Suppressor macrophage treated with lipopolysaccharide for 4 hours (primary cell): Measurements from ENCODE around the gene SLIT3.

Experiments
- DNase-seq: peaks from one replicate; pipeline ENCODE4 v3.0.0-alpha.2; 2020

The SLIT3 gene

GRCh38 chr5:169260896-169261569, 39.9 kb downstream of the SLIT3 start:
- no peak for DNase-seq

DNA sequence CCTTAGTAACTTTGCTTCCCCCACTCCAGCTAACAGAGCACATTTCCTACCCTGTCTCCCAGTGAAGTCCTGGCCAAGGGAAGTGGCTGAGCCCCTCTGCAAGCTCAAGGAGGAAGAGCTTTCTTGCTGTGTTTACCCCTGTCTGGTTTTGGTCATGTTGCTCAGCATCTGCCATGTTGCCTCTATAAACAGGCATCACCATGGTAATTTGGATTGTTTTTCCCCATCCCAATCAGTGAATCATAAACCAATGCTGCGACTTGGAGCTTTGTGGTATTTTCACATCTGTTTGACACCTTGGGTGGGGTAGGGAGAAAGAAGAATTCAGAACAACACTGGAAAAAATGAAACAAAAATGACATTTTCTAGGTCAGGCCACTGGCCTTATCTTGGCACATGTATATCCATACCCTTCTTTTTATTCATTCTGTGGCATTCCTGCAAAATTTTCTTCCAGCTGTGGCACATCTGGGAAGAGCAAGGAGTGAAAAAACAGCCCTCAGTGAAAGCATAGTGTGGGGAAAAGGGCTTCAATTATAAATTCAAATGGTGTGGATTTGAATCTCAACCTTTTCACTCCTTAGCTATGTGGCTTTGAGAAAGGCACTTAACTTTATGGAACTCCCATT, 42.5 kb downstream of the SLIT3 start:
- DNase-seq, result no peak

GRCh38 chr5:169256191-169256590, 44.7 kb downstream of the SLIT3 start:
- no peak for DNase-seq

DNA sequence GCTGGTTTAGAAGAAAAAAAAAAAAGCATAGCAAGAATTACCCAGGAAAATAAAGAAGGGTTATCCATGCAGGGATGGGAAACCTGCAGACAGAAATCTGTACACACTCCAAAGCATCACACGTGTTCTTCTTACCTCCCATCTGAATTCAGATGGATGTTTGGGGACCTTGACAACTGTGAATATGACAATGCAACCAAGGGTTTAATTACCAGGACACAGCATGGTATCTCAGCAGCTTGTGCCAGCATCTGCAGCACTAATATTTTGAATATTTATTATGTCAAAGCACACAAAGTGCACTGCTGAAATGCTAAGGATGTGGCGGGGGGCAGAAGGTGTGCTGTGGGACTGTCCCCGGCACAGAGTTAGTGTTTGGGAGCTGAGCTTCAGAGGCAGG, 47.9 kb downstream of the SLIT3 start:
- no peak for DNase-seq

- DNase-seq, result no peak
These were observed 49.4 kb downstream of the SLIT3 start for GRCh38 chr5:169251333-169252084.

GRCh38 chr5:169250887-169251286, 50.1 kb downstream of the SLIT3 start:
- DNase-seq, result no peak

DNA sequence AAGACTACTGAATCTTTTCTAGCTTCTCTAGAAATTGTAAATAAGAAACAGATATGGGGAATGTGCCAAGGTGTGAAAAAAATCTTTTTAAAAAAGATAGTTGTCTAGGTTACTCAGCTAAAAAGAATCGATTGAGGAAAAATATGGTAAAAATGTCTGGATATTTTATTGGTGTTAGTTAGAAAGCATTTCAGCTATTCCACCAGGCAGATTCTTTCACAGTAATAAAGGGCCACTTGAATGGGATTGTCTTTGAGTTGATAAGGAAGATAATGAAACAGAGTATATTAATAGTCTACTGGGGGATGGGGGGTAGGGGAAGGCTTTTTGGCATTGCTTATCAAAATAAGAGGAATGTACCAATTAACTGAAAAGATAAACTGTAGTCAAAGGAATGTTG, 51.9 kb downstream of the SLIT3 start:
- DNase-seq, result no peak

DNA sequence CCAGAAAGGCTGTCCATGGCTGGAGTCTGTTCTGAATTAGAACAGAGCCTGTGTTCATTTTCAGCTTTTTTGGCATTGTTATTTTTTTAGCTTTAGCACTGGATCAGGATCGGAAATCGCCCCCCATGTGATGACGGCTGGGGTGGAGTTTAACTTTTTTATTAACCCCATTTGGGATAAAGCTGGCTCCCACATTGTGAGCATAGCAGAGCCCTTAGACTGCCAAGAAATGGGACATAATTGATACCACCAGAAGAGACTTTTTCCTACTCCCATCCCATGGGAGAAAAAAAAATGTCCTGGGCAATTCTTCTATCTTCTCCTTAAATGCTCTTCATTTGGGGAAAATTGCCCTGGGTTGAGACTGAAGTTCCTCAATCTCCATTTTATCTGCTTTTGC, 52.4 kb downstream of the SLIT3 start:
- DNase-seq, result no peak

DNA sequence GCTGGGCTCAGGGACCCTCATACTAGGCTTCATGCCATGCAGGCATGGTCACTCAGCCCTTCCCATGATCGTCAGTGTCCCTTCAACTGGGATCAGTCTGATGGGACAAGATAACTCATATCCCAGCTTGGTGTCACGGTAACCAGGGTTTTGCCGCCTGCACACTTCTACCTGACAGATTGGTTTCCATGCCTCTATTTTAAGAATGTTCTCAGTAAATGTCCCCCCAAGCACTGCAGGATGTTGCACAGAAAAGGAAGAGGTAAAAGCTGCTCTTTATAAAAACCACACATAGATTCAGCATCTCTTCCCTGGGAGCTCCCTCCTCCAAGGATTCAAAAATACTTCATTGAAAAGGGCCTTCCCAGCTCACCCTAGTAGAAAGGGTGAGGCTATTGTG, 56.1 kb downstream of the SLIT3 start:
- DNase-seq, result no peak

DNA sequence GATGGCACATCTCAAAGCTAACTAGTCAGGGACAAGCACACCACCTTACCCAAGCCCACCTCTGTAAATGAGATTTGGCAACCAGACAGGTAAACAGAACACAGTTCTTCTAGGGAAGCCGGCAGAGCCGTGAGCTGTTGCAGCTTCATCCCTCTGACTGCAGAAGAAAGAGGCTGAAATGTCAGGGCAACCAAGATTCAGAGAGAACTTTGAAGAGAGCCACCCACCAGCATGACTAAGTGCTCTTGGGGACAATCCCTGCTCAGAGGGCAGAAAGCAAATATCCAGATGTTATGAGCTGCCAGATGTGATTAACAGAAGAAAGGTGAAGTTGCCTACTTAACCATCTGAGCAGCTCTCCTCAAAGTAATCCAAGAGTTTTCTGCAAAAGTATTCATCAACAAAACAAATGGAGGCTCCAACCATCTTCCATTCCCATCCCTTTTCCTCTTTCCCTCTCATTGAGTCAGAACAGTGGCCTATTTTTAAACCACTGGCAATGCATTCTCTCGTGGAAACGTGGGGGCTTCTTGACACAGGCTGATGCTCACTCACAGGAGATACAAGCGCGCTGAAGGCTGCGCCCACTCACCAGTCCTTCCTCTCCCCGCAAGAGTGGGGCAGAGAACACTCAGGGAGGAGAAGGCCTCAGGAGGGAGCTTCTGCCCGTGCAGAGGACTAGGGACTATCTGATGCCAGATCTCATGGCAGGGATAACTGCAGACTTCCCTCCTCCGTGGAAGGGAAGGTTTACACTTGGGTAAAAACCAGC, 57.1 kb downstream of the SLIT3 start:
- no peak for DNase-seq

- no peak for DNase-seq
These were observed 58.1 kb downstream of the SLIT3 start for GRCh38 chr5:169242849-169243186.

DNA sequence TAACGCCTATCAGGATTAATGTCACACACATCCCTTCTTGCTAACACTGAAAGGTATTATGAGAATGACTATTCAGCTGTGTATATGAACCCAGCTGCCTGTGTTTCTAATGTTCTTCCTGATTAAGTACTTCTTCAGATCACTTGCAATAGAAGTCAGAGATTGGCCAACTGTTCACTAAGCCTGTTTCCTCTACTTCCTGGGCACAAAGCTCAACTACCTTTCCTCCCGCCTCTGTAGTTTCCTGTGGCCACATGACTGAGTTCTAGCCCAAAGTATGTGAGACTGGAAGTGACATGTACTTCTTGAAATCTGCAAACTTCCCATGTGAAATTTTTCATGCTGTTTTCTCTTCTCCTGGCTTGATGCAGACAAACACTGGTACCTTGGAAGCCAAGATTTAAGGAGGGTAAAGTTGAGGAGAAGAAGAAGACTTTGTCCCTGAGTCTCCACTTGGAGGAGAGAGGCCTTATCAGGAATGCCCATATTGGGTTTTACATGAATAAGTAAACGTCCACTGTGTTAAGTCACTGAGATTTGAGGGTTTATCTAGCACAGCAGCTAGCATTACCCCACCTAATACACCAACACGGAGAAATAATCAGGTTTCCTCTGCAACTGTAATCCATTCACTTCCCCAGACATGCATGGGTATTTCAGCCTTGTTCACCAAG, 58.6 kb downstream of the SLIT3 start:
- no peak for DNase-seq

- no peak for DNase-seq
These were observed 71.5 kb downstream of the SLIT3 start for GRCh38 chr5:169229342-169229892.

GRCh38 chr5:169226895-169227294, 74.0 kb downstream of the SLIT3 start:
- no peak for DNase-seq

DNA sequence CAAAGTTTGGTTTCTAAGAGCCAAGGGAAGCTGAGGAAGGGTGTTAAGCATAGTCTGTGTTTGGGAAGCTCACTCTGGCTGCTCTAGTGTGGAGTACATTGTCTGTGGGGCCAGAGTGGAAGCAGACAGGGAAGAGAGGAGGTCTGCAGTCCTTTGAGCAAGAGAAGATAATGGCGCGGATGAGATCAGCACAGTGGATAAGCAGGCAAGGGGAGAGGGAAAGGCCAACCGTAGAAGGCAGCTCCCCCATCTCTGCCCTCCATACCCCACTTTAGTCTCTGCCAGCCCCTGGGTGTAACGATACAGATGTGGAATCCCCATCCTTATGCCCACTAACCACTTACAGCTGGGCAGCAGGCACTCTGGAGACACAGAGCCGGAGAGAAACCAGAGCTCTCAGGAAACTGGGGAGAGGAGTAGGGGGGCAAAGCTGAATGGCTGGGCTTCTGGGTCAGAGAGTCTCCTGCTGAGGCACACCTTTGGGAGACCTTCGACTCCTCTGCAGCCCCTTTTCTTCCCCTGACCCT, 75.0 kb downstream of the SLIT3 start:
- no peak for DNase-seq

GRCh38 chr5:169223595-169223953, 77.4 kb downstream of the SLIT3 start:
- DNase-seq, result no peak

- no peak for DNase-seq
These were observed 77.9 kb downstream of the SLIT3 start for GRCh38 chr5:169222934-169223594.

DNA sequence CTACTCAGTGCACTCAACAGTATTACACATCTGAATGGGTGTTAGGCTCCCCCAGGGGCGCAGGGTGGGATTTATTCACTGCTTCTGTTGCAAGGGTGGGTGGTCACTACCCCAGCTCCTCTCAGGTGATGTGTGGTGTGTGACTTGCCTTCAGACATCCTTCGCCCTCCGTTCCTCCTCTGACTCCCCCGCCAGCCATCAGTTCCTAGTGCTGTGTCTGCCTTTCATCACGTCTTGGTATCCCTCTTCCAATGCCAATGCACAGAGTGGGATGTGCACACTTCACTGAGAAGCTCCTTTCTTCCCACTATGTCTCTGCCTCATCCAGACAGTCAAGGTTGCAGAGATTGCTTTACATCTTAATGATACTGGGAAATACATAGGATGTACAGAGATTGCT, 79.4 kb downstream of the SLIT3 start:
- DNase-seq, result no peak

DNA sequence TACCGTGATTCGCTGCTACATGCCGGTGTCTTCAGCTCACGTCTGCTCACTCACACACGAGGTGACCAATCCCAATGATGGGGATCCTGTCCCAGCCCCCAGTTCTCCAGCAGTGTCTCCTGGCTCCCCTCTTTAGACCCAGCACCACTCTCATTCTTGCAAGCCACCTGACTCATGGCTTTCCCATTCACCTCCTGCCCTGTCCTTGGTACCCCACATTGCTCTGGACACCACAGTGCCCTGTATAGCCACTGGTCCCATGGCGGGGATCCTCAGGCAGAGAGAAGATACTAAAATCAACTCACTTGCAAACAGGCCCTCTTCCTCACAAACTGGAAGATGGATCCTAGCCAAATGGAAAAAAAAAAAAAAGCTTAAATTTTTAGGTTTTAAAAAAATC, 81.0 kb downstream of the SLIT3 start:
- DNase-seq, result no peak

DNA sequence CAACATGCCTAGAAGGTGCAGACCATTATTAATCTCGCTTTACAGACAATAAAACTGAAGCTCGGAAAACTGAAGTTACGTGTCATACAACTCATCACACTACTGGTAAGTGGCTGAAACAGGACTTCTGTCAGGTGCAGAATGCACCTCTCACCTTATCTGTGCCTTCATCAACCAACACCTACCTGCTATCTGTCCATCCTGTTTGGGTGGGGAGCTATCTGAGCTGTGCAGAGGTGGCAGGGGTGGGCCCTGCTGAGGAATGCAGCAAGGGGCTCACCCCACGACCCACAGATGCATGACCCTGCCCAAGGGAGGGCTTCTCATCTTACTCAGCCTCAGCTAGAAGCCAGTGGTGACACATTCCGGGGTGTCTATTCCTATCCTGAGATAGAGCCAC, 81.6 kb downstream of the SLIT3 start:
- DNase-seq, result no peak

DNA sequence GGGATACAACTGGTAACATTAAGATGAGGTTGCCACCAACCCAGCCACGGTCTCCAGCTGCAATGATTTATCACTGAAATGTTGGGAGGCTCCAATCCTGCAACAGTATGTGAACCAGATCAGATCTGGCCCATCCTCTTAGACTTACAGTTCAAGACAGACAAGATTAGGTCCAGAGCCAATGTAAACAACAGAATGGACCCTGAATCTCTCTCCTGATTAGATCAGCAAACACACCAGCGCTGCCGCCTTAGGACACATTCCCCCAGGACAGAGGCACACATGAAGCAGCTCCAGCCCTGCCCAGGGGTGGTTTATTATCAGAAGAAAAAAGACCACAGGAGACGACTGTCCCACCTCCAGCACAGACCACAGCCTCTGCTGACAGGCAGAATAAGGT, 82.1 kb downstream of the SLIT3 start:
- DNase-seq, result no peak

- DNase-seq, result no peak
These were observed 82.8 kb downstream of the SLIT3 start for GRCh38 chr5:169218176-169218575.
